ENCODE results near the gene ABR.

The ABR gene

GRCh38 chr17:1005361-1005946 is 174.3 kb downstream of the ABR start:
- Histone ChIP-seq H3K9me3 (ENCODE audit: control insufficient read depth, low read length) (no peaks in the 10 kb centered on the region), H3K4me2 (ENCODE audit: low read length) (peak overlapping the region; percentile 61), H3K4me1 (peaks cover 15% of the 10 kb centered on the region), H3K9ac (no peak overlapping the region), H3K4me3 (ENCODE audit: low read depth, low read length) (peak overlapping the region; percentile 39), H3K27me3 (ENCODE audit: control insufficient read depth, insufficient read depth, low read length) (no peaks in the 10 kb centered on the region), H3K79me2 (no peaks in the 10 kb centered on the region), H3K27ac (no peak overlapping the region), H3K36me3 (ENCODE audit: control insufficient read depth, insufficient read depth, low read length) (no peaks in the 10 kb centered on the region), H2AFZ (no peak overlapping the region)
- no peak for TF ChIP-seq CTCF (IDR thresholded peaks at IDR 0.05)

GRCh38 chr17:1004769-1005295 is 174.9 kb downstream of the ABR start:
- no peak for TF ChIP-seq CTCF (IDR thresholded peaks at IDR 0.05)
- Histone ChIP-seq H3K27ac (no peak overlapping the region), H2AFZ (no peak overlapping the region), H3K27me3 (ENCODE audit: control insufficient read depth, insufficient read depth, low read length) (no peaks in the 10 kb centered on the region), H3K9ac (no peak overlapping the region), H3K36me3 (ENCODE audit: control insufficient read depth, insufficient read depth, low read length) (no peaks in the 10 kb centered on the region), H3K9me3 (ENCODE audit: control insufficient read depth, low read length) (no peaks in the 10 kb centered on the region), H3K4me1 (peaks cover 15% of the 10 kb centered on the region), H3K79me2 (no peaks in the 10 kb centered on the region), H3K4me2 (ENCODE audit: low read length) (peak overlapping the region; percentile 61), H3K4me3 (ENCODE audit: low read depth, low read length) (no peak overlapping the region)

- H3K4me3 ChIP-seq (ENCODE audit: low read depth, low read length), result no peak overlapping the region
- no peak for TF ChIP-seq CTCF (IDR thresholded peaks at IDR 0.05)
- no peak overlapping the region for H3K4me2 ChIP-seq (ENCODE audit: low read length)
- peaks cover 15% of the 10 kb centered on the region for H3K4me1 ChIP-seq
- no peak overlapping the region for H3K27ac ChIP-seq
- no peak overlapping the region for H2AFZ ChIP-seq
- H3K9ac ChIP-seq, result no peak overlapping the region
- no peaks in the 10 kb centered on the region for H3K9me3 ChIP-seq (ENCODE audit: control insufficient read depth, low read length)
- H3K36me3 ChIP-seq (ENCODE audit: control insufficient read depth, insufficient read depth, low read length), result no peaks in the 10 kb centered on the region
- H3K27me3 ChIP-seq (ENCODE audit: control insufficient read depth, insufficient read depth, low read length), result no peaks in the 10 kb centered on the region
- H3K79me2 ChIP-seq, result no peaks in the 10 kb centered on the region
Measured at GRCh38 chr17:1003972-1004768, 175.6 kb downstream of the ABR start.

GRCh38 chr17:1003633-1003971 is 176.2 kb downstream of the ABR start:
- Histone ChIP-seq H3K27me3 (ENCODE audit: control insufficient read depth, insufficient read depth, low read length) (no peaks in the 10 kb centered on the region), H3K9me3 (ENCODE audit: control insufficient read depth, low read length) (no peaks in the 10 kb centered on the region), H3K36me3 (ENCODE audit: control insufficient read depth, insufficient read depth, low read length) (no peaks in the 10 kb centered on the region), H3K27ac (no peak overlapping the region), H3K9ac (no peak overlapping the region), H2AFZ (no peak overlapping the region), H3K4me1 (peaks cover 15% of the 10 kb centered on the region), H3K4me2 (ENCODE audit: low read length) (no peak overlapping the region), H3K4me3 (ENCODE audit: low read depth, low read length) (no peak overlapping the region), H3K79me2 (no peaks in the 10 kb centered on the region)
- no peak for TF ChIP-seq CTCF (IDR thresholded peaks at IDR 0.05)

All from parathyroid adenoma (tissue), 2 donors.